Upper lobe of left lung (tissue), 6 donors: ENCODE data around the gene ZNF316. TPM values are rescaled to one million over a fixed set of nuclear protein-coding genes. Genes with fewer than 3 reads are reported as not detected.

Source experiments
- ATAC-seq, 2 donors: fragments of 200-7000 bp; cut with Tn5 transposase; one replicate each; pipeline ENCODE4 v1.9.1; 2022; ENCODE audit warnings: mild to moderate bottlenecking in 2 of 2, moderate library complexity in 2 of 2; ENCODE audit not compliant: low FRiP score in 2 of 2
- DNase-seq, 2 donors: peaks; one replicate each; pipeline ENCODE4 v3.0.0-alpha.2; 2019 to 2020
- H3K27ac ChIP-seq, 4 donors: fragments of 200-600 bp; sonication (generic); one replicate each; pipeline ENCODE4 v1.5.1; 2016 to 2019
- H3K27me3 ChIP-seq, 4 donors: fragments of 200-600 bp; sonication (generic); one replicate each; pipeline ENCODE4 v1.5.1; 2017 to 2019
- H3K36me3 ChIP-seq, 4 donors: fragments of 200-600 bp; sonication (generic); one replicate each; pipeline ENCODE4 v1.5.1; 2016 to 2019
- H3K4me1 ChIP-seq, 4 donors: fragments of 200-600 bp; sonication (generic); one replicate each; pipeline ENCODE4 v1.5.1; 2018 to 2019
- H3K4me3 ChIP-seq, 4 donors: fragments of 200-600 bp; sonication (generic); one replicate each; pipeline ENCODE4 v1.5.1; 2017 to 2019; ENCODE audit warnings: mild to moderate bottlenecking in 2 of 4, moderate library complexity in 1 of 4
- H3K9me3 ChIP-seq, 4 donors: fragments of 200-600 bp; sonication (generic); one replicate each; pipeline ENCODE4 v1.5.1; 2018 to 2019
- CTCF ChIP-seq, 6 experiments: fragments of 450-650 bp in 4 of 6; fragments of 200-600 bp in 2 of 6; sonication (generic) in 2 of 6; IDR thresholded peaks; one replicate each; pipeline ENCODE4 v1.5.1; 2016 to 2019; ENCODE audit warnings: antibody characterized with exemption in 6 of 6
- EP300 ChIP-seq, 4 donors: sonication (generic); formaldehyde crosslinking; IDR thresholded peaks; one replicate each; pipeline ENCODE4 v1.5.1; 2017; ENCODE audit warnings: antibody characterized with exemption in 4 of 4, control low read depth in 2 of 4
- POLR2A ChIP-seq, 4 donors: fragments of 450-650 bp; IDR thresholded peaks; one replicate each; pipeline ENCODE4 v1.5.1; 2016 to 2017; ENCODE audit warnings: antibody characterized with exemption in 4 of 4, mild to moderate bottlenecking in 2 of 4
- POLR2AphosphoS5 ChIP-seq, 2 donors: sonication (generic); formaldehyde crosslinking; IDR thresholded peaks; one replicate each; pipeline ENCODE4 v1.5.1; 2017; ENCODE audit warnings: antibody characterized with exemption in 2 of 2
- WGBS, 2 donors: methylation state at CpG; one replicate each; pipeline ENCODE4 v1.1.5; 2017 to 2018; 5-methylcytosine and 5-hydroxymethylcytosine counted together
- total RNA-seq, 6 donors: library from RNA; depleted of rRNA in 4 of 6; stranded (reverse); fragments of >200 nt in 4 of 6; gene quantifications; one replicate each; pipeline versions ENCODE4 v1.1.0 to v1.2.1, GENCODE V29; 2016 to 2021
- donor health status: DM: no; HTN: no; CAD: no; lungs with moderate emphysema.
- donor health status: DM: no; HTN: yes; CAD: no; lungs with severe emphysema.

Gene ZNF316
- total RNA-seq: 100 to 1,000 TPM in 1 of 6 donors, 10 to 100 TPM in 5; 31.6 to 132 (median 43.1) TPM

- ATAC-seq: peak; percentile 45 to 90
- H3K36me3 ChIP-seq: peaks cover 0 to 16% (median 8%) of the 10 kb centered on the region in 4 donors
- H3K4me3 ChIP-seq: peak within 1 kb of the TSS; percentile 70 to 89 (median 78)
- no peaks in the 10 kb centered on the region for H3K9me3 ChIP-seq
- no peaks in the 10 kb centered on the region for H3K27me3 ChIP-seq
- peak; percentile 61 to 95 for DNase-seq
- H3K27ac ChIP-seq: peak within 1 kb of the TSS; percentile 73 to 93 (median 86)
- 5 to 12% methylated on average over 6 to 16 of the region's 104 CpGs for WGBS, 2 donors
- TF ChIP-seq POLR2A (IDR thresholded peaks at IDR 0.05) (peak in 1 of 4 donors; percentile 83), CTCF (IDR thresholded peaks at IDR 0.05) (no peak), POLR2AphosphoS5 (IDR thresholded peaks at IDR 0.05) (peak; percentile 22 to 62), EP300 (IDR thresholded peaks at IDR 0.05) (no peak)
- peaks cover 22 to 42% (median 30%) of the 10 kb centered on the region in 4 donors for H3K4me1 ChIP-seq
These were observed at the start of gene ZNF316 for GRCh38 chr7:6636741-6637543. ZNF316 (plus strand) TSS chr7:6637318; CDS start chr7:6642410, 5,092 bp downstream.

GRCh38 chr7:6588566-6588965 is 48.6 kb upstream of the ZNF316 start:
- Histone ChIP-seq H3K27ac (peak overlapping the region in 1 of 4 donors; percentile 18), H3K36me3 (peaks cover 8 to 53% (median 32%) of the 10 kb centered on the region in 4 donors), H3K4me1 (peaks cover 19 to 26% (median 24%) of the 10 kb centered on the region in 4 donors), H3K4me3 (no peak overlapping the region), H3K27me3 (no peaks in the 10 kb centered on the region), H3K9me3 (no peaks in the 10 kb centered on the region)
- ATAC-seq (no peak), DNase-seq (no peak)
- WGBS, 2 donors: 64 to 80% methylated on average over 9 of the region's 9 CpGs
- TF ChIP-seq POLR2AphosphoS5 (IDR thresholded peaks at IDR 0.05): no peak
- TF ChIP-seq CTCF (IDR thresholded peaks at IDR 0.05): no peak
- no peak for TF ChIP-seq EP300 (IDR thresholded peaks at IDR 0.05)
- TF ChIP-seq POLR2A (IDR thresholded peaks at IDR 0.05): no peak

GRCh38 chr7:6589151-6589828 is 47.8 kb upstream of the ZNF316 start:
- peaks cover 11 to 54% (median 33%) of the 10 kb centered on the region in 4 donors for H3K36me3 ChIP-seq
- peaks cover 19 to 26% (median 24%) of the 10 kb centered on the region in 4 donors for H3K4me1 ChIP-seq
- DNase-seq: no peak
- WGBS, 2 donors: 56 to 58% methylated on average over 9 to 18 of the region's 22 CpGs
- no peaks in the 10 kb centered on the region for H3K9me3 ChIP-seq
- H3K27me3 ChIP-seq: no peaks in the 10 kb centered on the region
- H3K27ac ChIP-seq: peak overlapping the region; percentile 46 to 92 (median 80)
- no peak for ATAC-seq
- H3K4me3 ChIP-seq: peak overlapping the region in 3 of 4 donors; percentile 74 to 97 (median 91)
- TF ChIP-seq POLR2A (IDR thresholded peaks at IDR 0.05) (no peak), CTCF (IDR thresholded peaks at IDR 0.05) (no peak), EP300 (IDR thresholded peaks at IDR 0.05) (no peak), POLR2AphosphoS5 (IDR thresholded peaks at IDR 0.05) (no peak)

DNA sequence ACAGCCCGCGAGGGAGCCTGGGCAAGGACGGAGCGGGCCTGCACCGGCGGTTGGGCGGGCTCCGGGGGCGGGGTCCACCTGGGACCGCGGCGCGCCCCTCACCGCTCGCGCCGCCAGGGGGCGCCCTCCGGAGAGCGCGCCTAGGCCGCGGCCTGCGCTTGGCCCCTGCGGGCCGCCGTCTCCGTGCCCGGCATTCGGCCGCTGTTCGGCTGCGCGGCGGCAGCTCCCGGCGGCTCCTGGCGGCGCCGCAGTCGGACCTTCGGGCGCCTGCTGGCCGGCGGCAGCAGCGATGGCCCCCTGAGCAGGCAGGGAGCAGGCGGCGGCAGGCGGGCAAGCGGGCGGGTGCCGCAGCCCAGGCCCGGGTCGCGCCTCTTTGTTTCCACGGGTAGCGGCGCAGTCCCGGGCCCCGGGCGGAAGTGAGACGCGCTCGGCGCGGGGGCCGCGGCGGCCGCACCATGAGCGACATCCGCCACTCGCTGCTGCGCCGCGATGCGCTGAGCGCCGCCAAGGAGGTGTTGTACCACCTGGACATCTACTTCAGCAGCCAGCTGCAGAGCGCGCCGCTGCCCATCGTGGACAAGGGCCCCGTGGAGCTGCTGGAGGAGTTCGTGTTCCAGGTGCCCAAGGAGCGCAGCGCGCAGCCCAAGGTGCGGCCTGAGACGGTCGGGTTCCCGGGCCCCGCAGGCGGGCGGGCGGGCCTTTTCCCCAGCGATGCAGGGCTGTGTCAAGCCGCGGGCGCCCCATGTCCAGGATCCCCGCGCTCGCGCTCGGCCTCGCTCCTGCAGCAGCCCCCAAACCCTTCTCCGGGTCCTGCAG is 47.1 kb upstream of the ZNF316 start, which contains the start of gene INTS15:
Gene INTS15 (plus strand): TSS at position 193 of the 816 bp plus-strand sequence. CDS start 263 bp downstream, at position 456.
- peak; percentile 75 to 97 for DNase-seq
- peak; percentile 96 to 98 for ATAC-seq
- Histone ChIP-seq H3K27me3 (no peaks in the 10 kb centered on the region), H3K27ac (peak within 1 kb of the TSS; percentile 75 to 92 (median 86)), H3K4me3 (peak within 1 kb of the TSS; percentile 74 to 97 (median 89)), H3K9me3 (no peaks in the 10 kb centered on the region), H3K36me3 (peaks cover 13 to 54% (median 34%) of the 10 kb centered on the region in 4 donors), H3K4me1 (peaks cover 19 to 26% (median 24%) of the 10 kb centered on the region in 4 donors)
- no peak for TF ChIP-seq EP300 (IDR thresholded peaks at IDR 0.05)
- peak; percentile 98 to 99 (median 99) for TF ChIP-seq CTCF (IDR thresholded peaks at IDR 0.05)
- TF ChIP-seq POLR2A (IDR thresholded peaks at IDR 0.05): peak in 3 of 4 donors; percentile 65 to 80 (median 73)
- peak in 1 of 2 donors; percentile 47 for TF ChIP-seq POLR2AphosphoS5 (IDR thresholded peaks at IDR 0.05)
- WGBS, 2 donors: 0% methylated on average over 16 of the region's 107 CpGs; no CpG with 5 or more reads in 1 of the 2 donors
